Measurements from ENCODE around the gene PCDHGB1.
A peak's percentile ranks its signal among the peaks of the same experiment; 100 is the strongest.

The PCDHGB1 gene

DNA sequence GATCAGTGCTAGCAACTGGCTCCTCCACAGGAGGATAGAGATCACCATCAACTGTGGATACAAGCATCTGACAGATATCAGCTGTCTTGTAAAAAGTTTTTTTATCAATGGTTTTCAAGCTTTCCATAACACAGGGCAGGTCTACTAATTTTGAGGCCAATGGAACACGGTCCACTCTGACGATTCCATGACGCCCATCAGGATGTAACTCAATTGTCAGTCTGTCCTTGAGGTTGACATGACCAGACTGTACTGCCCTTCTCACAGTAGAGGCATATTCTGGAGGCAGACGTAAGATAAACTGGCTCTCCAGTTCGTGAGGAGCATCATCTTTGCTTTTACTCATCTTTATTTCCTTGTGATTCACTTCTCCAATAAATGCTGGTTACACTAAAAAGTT is 30.2 kb upstream of the PCDHGB1 start:
- peak overlapping the region; percentile 82 for H3K4me3 ChIP-seq (replicated peaks; ENCODE audit: low read depth, low read length)
- no peak for DNase-seq (ENCODE audit: extremely low read depth, insufficient read length)
- peaks cover 6% of the 10 kb centered on the region; the same call in 1 of the 2 replicates for H3K36me3 ChIP-seq (ENCODE audit: control insufficient read depth, insufficient read depth, low read length)
- H3K27me3 ChIP-seq (replicated peaks; ENCODE audit: control insufficient read depth, insufficient read depth, low read length), result no peaks in the 10 kb centered on the region
- TF ChIP-seq, protein P1, sequence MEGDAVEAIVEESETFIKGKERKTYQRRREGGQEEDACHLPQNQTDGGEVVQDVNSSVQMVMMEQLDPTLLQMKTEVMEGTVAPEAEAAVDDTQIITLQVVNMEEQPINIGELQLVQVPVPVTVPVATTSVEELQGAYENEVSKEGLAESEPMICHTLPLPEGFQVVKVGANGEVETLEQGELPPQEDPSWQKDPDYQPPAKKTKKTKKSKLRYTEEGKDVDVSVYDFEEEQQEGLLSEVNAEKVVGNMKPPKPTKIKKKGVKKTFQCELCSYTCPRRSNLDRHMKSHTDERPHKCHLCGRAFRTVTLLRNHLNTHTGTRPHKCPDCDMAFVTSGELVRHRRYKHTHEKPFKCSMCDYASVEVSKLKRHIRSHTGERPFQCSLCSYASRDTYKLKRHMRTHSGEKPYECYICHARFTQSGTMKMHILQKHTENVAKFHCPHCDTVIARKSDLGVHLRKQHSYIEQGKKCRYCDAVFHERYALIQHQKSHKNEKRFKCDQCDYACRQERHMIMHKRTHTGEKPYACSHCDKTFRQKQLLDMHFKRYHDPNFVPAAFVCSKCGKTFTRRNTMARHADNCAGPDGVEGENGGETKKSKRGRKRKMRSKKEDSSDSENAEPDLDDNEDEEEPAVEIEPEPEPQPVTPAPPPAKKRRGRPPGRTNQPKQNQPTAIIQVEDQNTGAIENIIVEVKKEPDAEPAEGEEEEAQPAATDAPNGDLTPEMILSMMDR (IDR thresholded peaks at IDR 0.05; ENCODE audit: insufficient read depth, low read length, poor library complexity, severe bottlenecking), result no peak

DNA sequence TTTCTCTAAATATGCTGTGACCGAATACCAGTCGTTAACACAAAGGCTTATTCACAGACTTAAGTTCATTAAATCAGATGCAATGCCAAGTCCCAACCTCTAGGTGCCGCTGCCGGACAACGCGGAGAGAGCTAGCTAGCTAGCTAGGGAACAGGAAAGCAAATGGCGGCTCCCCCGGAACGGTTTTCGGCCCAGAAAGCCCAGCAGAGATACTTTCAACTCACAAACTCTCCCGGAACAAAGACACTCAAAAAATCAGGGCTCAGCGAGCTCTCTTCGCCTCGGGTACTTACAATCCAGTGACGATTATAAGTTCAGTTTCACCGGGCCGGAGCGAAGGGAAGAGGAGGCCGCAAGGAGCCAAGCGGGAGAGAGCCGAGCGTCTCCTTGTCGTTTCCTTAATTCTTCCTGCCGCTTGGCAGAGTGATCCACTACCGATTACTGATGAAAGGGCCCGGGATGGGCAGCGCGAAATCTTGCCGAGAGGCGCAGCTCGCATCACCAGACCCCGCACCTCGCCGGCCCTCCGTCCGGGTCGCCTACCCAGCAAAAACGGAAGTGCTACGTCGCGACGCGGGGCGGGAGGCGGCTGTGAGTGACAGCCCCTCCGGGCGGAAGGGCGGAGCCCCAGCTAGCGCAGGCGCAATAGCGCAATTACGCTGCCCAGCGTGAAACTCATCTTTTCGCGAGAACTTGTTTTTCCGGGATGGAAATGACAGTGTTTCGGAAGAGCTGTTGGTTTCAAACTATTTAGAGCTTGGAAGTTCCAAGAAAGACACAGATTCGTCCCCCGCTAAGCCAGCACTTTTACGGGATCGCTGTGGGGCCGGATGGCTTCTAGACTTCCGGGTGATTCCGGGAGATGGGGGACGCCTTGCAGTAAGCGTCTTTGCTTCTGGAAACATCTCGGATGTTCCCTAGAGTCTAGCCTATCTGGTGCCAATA is 29.4 kb upstream of the PCDHGB1 start, which contains the start of gene TAF7:
TSS of gene TAF7 (minus strand) at position 560 of the 945 bp plus-strand sequence. CDS start 740 bp downstream, outside the sequence.
- Histone ChIP-seq H3K4me3 (replicated peaks; ENCODE audit: low read depth, low read length) (peak within 1 kb of the TSS; percentile 82), H3K27me3 (replicated peaks; ENCODE audit: control insufficient read depth, insufficient read depth, low read length) (no peaks in the 10 kb centered on the region), H3K36me3 (ENCODE audit: control insufficient read depth, insufficient read depth, low read length) (peaks cover 6% of the 10 kb centered on the region; the same call in 1 of the 2 replicates)
- TF ChIP-seq, protein P1 (IDR thresholded peaks at IDR 0.05; ENCODE audit: insufficient read depth, low read length, poor library complexity, severe bottlenecking), result peak; percentile 91
- DNase-seq (ENCODE audit: extremely low read depth, insufficient read length), result peak; percentile 96

DNA sequence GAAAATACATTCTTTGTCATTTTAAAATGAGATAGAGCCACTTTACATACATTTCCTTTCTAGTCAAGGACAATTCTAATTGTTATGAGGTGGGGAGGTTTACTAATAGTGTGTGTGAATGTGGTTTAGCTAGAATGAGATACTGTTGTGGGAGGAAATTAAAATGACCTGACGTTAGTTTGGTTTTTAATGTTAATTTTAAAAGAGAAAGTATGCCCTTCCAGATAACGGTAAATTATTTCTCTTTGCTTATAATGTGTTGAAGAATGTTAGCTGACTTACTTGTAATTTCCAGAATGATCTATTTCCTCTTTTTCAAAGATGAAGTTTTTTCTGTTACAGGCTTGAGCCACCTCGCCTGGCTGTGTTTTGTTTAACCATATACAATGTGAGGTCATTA is 27.6 kb upstream of the PCDHGB1 start:
- TF ChIP-seq, protein P1 (IDR thresholded peaks at IDR 0.05; ENCODE audit: insufficient read depth, low read length, poor library complexity, severe bottlenecking), result no peak
- Histone ChIP-seq H3K4me3 (replicated peaks; ENCODE audit: low read depth, low read length) (no peak overlapping the region), H3K27me3 (replicated peaks; ENCODE audit: control insufficient read depth, insufficient read depth, low read length) (no peaks in the 10 kb centered on the region), H3K36me3 (ENCODE audit: control insufficient read depth, insufficient read depth, low read length) (peaks cover 6% of the 10 kb centered on the region; the same call in 1 of the 2 replicates)
- DNase-seq (ENCODE audit: extremely low read depth, insufficient read length), result peak; percentile 44

DNA sequence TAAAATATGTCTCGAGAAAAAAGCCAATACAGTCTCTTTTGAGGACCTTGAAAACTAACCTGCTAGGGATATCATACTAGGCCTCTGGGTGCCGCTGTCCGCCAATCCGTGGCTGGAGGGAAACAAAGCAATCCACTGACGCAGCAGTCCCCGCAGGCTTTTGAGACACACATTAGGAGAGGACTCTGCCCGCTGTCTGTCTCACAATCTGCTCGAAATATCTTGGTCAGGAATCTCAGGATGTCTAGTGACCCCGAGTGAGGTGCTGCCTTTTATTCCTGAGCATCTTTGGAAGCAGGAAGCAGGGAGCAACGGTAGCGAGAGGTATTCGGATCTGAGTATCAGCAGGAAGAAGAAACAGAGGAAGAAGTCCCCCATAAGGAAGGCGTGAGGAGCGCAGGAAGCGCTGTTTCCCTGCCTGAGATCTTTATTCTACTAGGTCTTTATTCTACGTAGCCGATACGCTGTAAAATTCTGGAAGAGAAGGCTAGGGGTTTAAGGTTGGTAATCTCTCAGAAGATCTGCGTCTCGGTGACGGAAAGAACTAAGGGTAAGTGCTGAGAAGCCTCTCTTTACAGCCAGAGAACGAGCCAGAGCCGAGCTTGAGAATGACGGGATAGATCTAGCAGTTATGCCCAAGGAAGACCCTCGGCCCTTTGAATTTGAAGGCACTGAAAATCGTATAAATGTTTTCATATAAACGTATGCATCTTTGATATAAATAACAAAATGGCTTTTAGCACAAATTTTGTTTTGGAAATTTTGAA is 23.6 kb upstream of the PCDHGB1 start:
- Histone ChIP-seq H3K27me3 (replicated peaks; ENCODE audit: control insufficient read depth, insufficient read depth, low read length) (no peaks in the 10 kb centered on the region), H3K36me3 (ENCODE audit: control insufficient read depth, insufficient read depth, low read length) (no peaks in the 10 kb centered on the region), H3K4me3 (replicated peaks; ENCODE audit: low read depth, low read length) (peak overlapping the region; percentile 67)
- TF ChIP-seq, protein P1 (IDR thresholded peaks at IDR 0.05; ENCODE audit: insufficient read depth, low read length, poor library complexity, severe bottlenecking), result peak; percentile 90
- peak; percentile 38 for DNase-seq (ENCODE audit: extremely low read depth, insufficient read length)

DNA sequence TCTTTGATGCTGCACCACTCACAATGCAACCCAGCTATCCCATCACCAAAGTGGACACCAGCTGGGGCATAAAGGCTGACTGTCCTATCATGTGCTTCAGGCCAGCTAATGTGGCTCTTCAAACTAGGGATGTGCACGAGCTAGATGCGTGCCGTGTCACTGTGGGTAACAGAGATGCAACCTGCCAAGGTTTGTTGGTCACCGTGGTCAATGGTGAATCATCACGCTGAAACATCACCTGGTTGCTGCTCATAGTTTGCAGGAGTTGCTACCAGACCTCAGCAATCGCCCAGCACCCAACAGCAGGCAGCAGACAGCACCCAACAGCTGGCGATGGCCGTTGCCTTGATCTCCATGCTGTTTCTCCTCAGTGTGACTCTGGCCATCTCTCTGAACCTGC is 21.7 kb upstream of the PCDHGB1 start:
- TF ChIP-seq, protein P1 (IDR thresholded peaks at IDR 0.05; ENCODE audit: insufficient read depth, low read length, poor library complexity, severe bottlenecking), result no peak
- Histone ChIP-seq H3K4me3 (replicated peaks; ENCODE audit: low read depth, low read length) (no peak overlapping the region), H3K36me3 (ENCODE audit: control insufficient read depth, insufficient read depth, low read length) (no peaks in the 10 kb centered on the region)

More for the DNA sequence above, 21.7 kb upstream of the PCDHGB1 start:
- no peak for DNase-seq (ENCODE audit: extremely low read depth, insufficient read length)
- no peaks in the 10 kb centered on the region for H3K27me3 ChIP-seq (replicated peaks; ENCODE audit: control insufficient read depth, insufficient read depth, low read length)

Measured in GM06990 (cell line).